DND-41 (cell line): ENCODE results near the gene ERC2.

Experiments used
- ATAC-seq: fragments of 200-7000 bp; cut with Tn5 transposase; 3 replicates; pipeline ENCODE4 v1.9.1; 2021; ENCODE audit warnings: low read depth; ENCODE audit not compliant: insufficient read depth
- DNase-seq: peaks from one replicate; pipeline ENCODE4 v3.0.0-alpha.2; 2020
- H2AFZ ChIP-seq: 2 replicates; pipeline ENCODE4 v1.6.0; 2012; ENCODE audit warnings: low read depth, low read length
- H3K27ac ChIP-seq: 2 replicates; pipeline ENCODE4 v1.5.1; 2012; ENCODE audit warnings: low read length, inconsistent platforms
- H3K27me3 ChIP-seq: fragments of 200-600 bp; sonication (generic); 2 replicates; pipeline ENCODE4 v1.6.0; 2012; ENCODE audit warnings: low read length, mild to moderate bottlenecking, inconsistent platforms; ENCODE audit not compliant: insufficient read depth, poor library complexity
- H3K36me3 ChIP-seq: 2 replicates; pipeline ENCODE4 v1.5.1; 2012; ENCODE audit warnings: low read length, inconsistent platforms; ENCODE audit not compliant: insufficient read depth
- H3K4me1 ChIP-seq: 2 replicates; pipeline ENCODE4 v1.5.1; 2012; ENCODE audit warnings: mild to moderate bottlenecking, low read length; ENCODE audit not compliant: insufficient read depth
- H3K4me2 ChIP-seq: 2 replicates; pipeline ENCODE4 v1.6.0; 2012; ENCODE audit warnings: mild to moderate bottlenecking, moderate library complexity, low read length, inconsistent platforms; ENCODE audit not compliant: insufficient read depth
- H3K4me3 ChIP-seq, 2 experiments: fragments of 200-600 bp in 1 of 2; shearing (Covaris generic) in 1 of 2; 2 replicates each; pipeline ENCODE4 v1.5.1; 2012 to 2016; ENCODE audit warnings: inconsistent platforms in 2 of 2, low read length in 2 of 2, mild to moderate bottlenecking in 2 of 2, low read depth in 1 of 2, moderate library complexity in 1 of 2
- H3K79me2 ChIP-seq: 2 replicates; pipeline ENCODE4 v1.6.0; 2012; ENCODE audit warnings: low read length, inconsistent platforms; ENCODE audit not compliant: insufficient read depth
- H3K9ac ChIP-seq: 2 replicates; pipeline ENCODE4 v1.6.0; 2012; ENCODE audit warnings: low read depth, mild to moderate bottlenecking, inconsistent platforms, low read length, moderate library complexity
- H3K9me3 ChIP-seq: 2 replicates; pipeline ENCODE4 v1.5.1; 2012; ENCODE audit warnings: low read length, moderate library complexity, mild to moderate bottlenecking, inconsistent platforms; ENCODE audit not compliant: insufficient read depth, severe bottlenecking
- H4K20me1 ChIP-seq: 2 replicates; pipeline ENCODE4 v1.6.0; 2012; ENCODE audit warnings: low read length; ENCODE audit not compliant: insufficient read depth
- EZH2 ChIP-seq: IDR thresholded peaks from 3 replicates; pipeline ENCODE4 v1.6.1; 2012; ENCODE audit warnings: borderline replicate concordance, low read depth, mild to moderate bottlenecking, moderate library complexity, low read length, inconsistent platforms; ENCODE audit not compliant: severe bottlenecking
- TF ChIP-seq, protein P1 (sequence below): IDR thresholded peaks from 2 replicates; pipeline ENCODE4 v1.5.1; 2012; ENCODE audit warnings: borderline replicate concordance, low read length, moderate library complexity, mild to moderate bottlenecking; ENCODE audit not compliant: poor library complexity, severe bottlenecking; ENCODE audit errors: extremely low read depth

The ERC2 gene

DNA sequence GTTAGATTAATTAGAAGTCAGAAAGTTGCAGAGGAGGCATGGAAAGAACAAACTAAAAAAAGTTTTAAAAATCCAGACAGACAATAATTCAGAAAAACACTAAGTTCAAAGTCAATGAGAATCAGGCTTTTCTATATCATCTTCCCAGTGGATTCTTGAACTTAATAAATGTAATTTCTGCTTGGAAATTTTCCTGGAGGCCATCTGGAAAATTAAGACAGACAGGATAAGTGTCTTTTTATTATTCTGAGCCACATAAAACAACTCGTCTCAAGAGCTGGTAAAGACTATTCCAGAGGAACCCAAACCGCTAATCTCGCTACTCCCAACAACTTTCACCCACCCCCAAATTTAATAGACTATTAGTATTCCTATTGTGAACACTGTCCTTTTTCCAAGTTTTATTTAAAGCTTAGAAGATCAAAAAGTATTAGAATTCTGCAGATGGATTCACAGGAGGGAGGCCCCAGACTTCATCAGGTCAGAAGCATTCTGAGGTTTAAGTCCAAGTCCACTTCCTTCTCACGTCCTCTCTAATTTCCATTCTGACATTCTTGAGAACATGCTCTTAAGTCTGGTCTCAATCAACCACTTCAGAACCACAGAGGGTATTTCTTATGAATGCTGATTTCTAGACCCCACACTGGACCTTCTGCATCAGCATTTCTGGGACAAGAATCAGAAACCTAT is 61.3 kb downstream of the ERC2 start:
- H3K9ac ChIP-seq: no peak overlapping the region
- H3K36me3 ChIP-seq: no peaks in the 10 kb centered on the region
- no peaks in the 10 kb centered on the region for H3K79me2 ChIP-seq
- H3K27me3 ChIP-seq: no peaks in the 10 kb centered on the region
- no peak overlapping the region for H3K27ac ChIP-seq
- H3K4me2 ChIP-seq: no peak overlapping the region
- no peak for DNase-seq
- H3K4me1 ChIP-seq: no peaks in the 10 kb centered on the region
- no peak overlapping the region for H3K4me3 ChIP-seq
- H2AFZ ChIP-seq: no peak overlapping the region
- H3K9me3 ChIP-seq: no peaks in the 10 kb centered on the region
- no peak for TF ChIP-seq EZH2
- TF ChIP-seq, protein P1, sequence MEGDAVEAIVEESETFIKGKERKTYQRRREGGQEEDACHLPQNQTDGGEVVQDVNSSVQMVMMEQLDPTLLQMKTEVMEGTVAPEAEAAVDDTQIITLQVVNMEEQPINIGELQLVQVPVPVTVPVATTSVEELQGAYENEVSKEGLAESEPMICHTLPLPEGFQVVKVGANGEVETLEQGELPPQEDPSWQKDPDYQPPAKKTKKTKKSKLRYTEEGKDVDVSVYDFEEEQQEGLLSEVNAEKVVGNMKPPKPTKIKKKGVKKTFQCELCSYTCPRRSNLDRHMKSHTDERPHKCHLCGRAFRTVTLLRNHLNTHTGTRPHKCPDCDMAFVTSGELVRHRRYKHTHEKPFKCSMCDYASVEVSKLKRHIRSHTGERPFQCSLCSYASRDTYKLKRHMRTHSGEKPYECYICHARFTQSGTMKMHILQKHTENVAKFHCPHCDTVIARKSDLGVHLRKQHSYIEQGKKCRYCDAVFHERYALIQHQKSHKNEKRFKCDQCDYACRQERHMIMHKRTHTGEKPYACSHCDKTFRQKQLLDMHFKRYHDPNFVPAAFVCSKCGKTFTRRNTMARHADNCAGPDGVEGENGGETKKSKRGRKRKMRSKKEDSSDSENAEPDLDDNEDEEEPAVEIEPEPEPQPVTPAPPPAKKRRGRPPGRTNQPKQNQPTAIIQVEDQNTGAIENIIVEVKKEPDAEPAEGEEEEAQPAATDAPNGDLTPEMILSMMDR: no peak
- ATAC-seq: no peak
- H4K20me1 ChIP-seq: no peaks in the 10 kb centered on the region

DNA sequence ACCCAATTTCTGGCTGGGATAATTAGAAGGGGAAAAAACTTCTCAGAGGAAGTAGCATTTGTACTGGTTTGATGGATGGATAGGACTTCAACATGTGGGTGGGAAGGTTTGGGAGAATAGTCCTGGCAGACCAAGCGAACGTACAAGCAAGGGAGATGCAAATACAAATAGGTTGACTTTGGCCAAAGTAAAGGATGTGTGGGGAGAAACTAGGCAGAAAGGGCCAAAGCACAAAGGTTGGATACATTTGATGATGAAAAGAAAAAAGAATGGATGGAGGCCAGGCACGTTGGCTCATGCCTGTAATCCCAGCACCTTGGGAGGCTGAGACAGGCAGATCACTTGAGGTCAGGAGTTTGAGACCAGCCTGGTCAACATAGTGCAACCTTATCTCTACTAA is 63.4 kb downstream of the ERC2 start:
- no peaks in the 10 kb centered on the region for H4K20me1 ChIP-seq
- no peaks in the 10 kb centered on the region for H3K4me1 ChIP-seq
- DNase-seq (no peak), ATAC-seq (no peak)
- no peaks in the 10 kb centered on the region for H3K9me3 ChIP-seq
- H2AFZ ChIP-seq: no peak overlapping the region
- H3K4me2 ChIP-seq: no peak overlapping the region
- no peaks in the 10 kb centered on the region for H3K79me2 ChIP-seq
- H3K9ac ChIP-seq: no peak overlapping the region
- TF ChIP-seq, protein P1: no peak
- no peak for TF ChIP-seq EZH2
- H3K36me3 ChIP-seq: no peaks in the 10 kb centered on the region
- H3K27ac ChIP-seq: no peak overlapping the region
- no peak overlapping the region for H3K4me3 ChIP-seq
- H3K27me3 ChIP-seq: no peaks in the 10 kb centered on the region

DNA sequence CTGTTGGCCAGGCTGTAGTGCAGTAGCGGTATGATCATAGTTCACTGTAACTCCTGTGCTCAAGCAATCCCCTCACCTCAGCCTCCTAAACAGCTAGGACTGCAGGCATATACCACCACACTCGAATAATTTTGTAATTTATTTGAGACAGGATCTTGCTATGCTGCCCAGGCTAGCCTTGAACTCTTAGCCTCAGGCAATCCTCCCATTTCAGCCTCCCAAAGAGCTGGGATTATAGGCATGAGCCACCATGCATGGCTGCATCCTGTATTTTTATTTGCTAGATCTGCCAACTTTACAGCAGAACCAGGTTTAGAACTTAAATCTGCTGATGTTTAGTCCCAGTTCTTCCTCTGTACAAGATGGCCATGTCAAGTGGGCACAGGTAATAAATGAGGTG is 69.6 kb downstream of the ERC2 start:
- H3K4me1 ChIP-seq: no peaks in the 10 kb centered on the region
- no peaks in the 10 kb centered on the region for H3K79me2 ChIP-seq
- H4K20me1 ChIP-seq: no peaks in the 10 kb centered on the region
- ATAC-seq: no peak
- no peak overlapping the region for H3K9ac ChIP-seq
- H3K27ac ChIP-seq: no peak overlapping the region
- no peak for TF ChIP-seq EZH2
- TF ChIP-seq, protein P1: no peak
- no peak overlapping the region for H3K4me2 ChIP-seq
- H3K9me3 ChIP-seq: no peaks in the 10 kb centered on the region
- H3K27me3 ChIP-seq: peaks cover 6% of the 10 kb centered on the region
- no peaks in the 10 kb centered on the region for H3K36me3 ChIP-seq
- DNase-seq: no peak
- no peak overlapping the region for H2AFZ ChIP-seq
- H3K4me3 ChIP-seq: no peak overlapping the region
